ENCODE measurements around the gene ARG2.

ARG2 gene

DNA sequence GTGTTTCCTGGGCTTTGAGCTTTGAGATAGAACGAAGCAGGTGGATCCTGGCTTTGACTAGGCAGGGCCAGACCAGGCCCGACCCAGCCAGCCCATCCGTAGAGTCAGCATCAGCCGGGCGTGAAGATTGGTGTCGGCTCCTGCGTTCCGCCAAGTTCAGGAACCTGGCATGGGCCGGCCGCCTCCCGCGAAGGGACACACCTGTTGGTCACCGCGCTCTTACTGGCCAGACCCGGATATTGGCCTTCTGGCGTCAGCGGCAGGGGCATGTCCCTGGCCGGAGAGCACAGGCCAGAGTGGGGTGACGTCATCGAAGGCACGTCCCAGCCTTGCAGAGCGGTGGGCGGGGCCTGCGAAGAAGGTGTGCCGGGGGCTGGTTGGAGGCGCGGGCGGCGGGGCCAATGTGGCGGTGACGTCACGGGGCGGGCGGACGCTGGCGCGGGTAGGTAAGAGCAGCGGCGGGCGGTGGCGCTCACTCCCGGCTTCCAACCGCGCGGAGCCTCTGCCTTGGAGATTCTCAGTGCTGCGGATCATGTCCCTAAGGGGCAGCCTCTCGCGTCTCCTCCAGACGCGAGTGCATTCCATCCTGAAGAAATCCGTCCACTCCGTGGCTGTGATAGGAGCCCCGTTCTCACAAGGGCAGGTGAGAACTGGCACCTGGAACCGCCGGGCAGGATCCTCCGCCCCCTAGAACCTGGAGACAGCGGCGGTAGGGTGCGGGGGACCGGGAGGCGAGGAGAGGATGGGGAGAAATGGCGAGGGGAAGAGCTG lies at the start of gene ARG2:
ARG2 (plus strand) TSS at position 475 of the 771 bp plus-strand sequence; CDS start at position 533, 58 bp downstream.
- peak within 1 kb of the TSS; percentile 99 for H2AFZ ChIP-seq (ENCODE audit: low read depth, low read length)
- DNase-seq, result peak; percentile 83
- no peaks in the 10 kb centered on the region for H3K9me3 ChIP-seq (ENCODE audit: insufficient read depth, low read length, severe bottlenecking)
- peak within 1 kb of the TSS; percentile 61 for H3K9ac ChIP-seq (ENCODE audit: low read depth, low read length)
- no peak within 1 kb of the TSS for H3K27ac ChIP-seq (ENCODE audit: low read length)
- H3K4me1 ChIP-seq (ENCODE audit: insufficient read depth, low read length), result peaks cover 38% of the 10 kb centered on the region
- TF ChIP-seq EZH2 (IDR thresholded peaks at IDR 0.05; ENCODE audit: borderline replicate concordance, low read depth, low read length, severe bottlenecking), result no peak
- TF ChIP-seq, protein P1, sequence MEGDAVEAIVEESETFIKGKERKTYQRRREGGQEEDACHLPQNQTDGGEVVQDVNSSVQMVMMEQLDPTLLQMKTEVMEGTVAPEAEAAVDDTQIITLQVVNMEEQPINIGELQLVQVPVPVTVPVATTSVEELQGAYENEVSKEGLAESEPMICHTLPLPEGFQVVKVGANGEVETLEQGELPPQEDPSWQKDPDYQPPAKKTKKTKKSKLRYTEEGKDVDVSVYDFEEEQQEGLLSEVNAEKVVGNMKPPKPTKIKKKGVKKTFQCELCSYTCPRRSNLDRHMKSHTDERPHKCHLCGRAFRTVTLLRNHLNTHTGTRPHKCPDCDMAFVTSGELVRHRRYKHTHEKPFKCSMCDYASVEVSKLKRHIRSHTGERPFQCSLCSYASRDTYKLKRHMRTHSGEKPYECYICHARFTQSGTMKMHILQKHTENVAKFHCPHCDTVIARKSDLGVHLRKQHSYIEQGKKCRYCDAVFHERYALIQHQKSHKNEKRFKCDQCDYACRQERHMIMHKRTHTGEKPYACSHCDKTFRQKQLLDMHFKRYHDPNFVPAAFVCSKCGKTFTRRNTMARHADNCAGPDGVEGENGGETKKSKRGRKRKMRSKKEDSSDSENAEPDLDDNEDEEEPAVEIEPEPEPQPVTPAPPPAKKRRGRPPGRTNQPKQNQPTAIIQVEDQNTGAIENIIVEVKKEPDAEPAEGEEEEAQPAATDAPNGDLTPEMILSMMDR (IDR thresholded peaks at IDR 0.05; ENCODE audit: borderline replicate concordance, extremely low read depth, low read length, poor library complexity, severe bottlenecking), result peak; percentile 16
- peak within 1 kb of the TSS; percentile 100 for H3K4me2 ChIP-seq (ENCODE audit: insufficient read depth, low read length)
- no peaks in the 10 kb centered on the region for H3K36me3 ChIP-seq (ENCODE audit: insufficient read depth, low read length)
- H3K79me2 ChIP-seq (ENCODE audit: insufficient read depth, low read length), result no peaks in the 10 kb centered on the region
- peak; percentile 80 for ATAC-seq (ENCODE audit: insufficient read depth, low read depth)
- H3K27me3 ChIP-seq (ENCODE audit: insufficient read depth, low read length, poor library complexity), result no peaks in the 10 kb centered on the region
- H4K20me1 ChIP-seq (ENCODE audit: insufficient read depth, low read length), result no peaks in the 10 kb centered on the region
- H3K4me3 ChIP-seq (ENCODE audit: low read depth in 1 of 2, low read length in 2 of 2), result peak within 1 kb of the TSS; percentile 56 to 93

DNA sequence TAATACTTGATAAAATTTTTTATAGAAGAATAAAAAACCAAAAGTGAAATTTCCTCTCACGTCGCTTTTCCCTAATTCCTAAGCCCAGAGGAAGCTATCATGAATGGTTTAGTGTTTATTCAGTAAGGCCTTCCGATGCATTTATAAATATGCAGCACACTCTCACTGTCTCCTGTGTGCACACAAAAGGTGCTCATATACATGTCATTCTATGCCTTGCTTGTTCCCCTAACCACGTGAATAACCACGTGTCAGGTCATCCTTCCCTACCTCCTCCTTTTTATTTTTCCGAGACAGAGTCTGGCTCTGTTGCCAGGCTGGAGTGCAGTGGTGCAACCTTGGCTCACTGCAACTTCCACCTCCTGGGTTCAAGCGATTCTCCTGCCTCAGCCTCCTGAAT lies 49.3 kb upstream of the ARG2 start:
- H3K4me2 ChIP-seq (ENCODE audit: insufficient read depth, low read length), result no peak overlapping the region
- H3K4me1 ChIP-seq (ENCODE audit: insufficient read depth, low read length), result no peaks in the 10 kb centered on the region
- H3K27me3 ChIP-seq (ENCODE audit: insufficient read depth, low read length, poor library complexity), result peaks cover 7% of the 10 kb centered on the region
- no peak overlapping the region for H3K4me3 ChIP-seq (ENCODE audit: low read depth in 1 of 2, low read length in 2 of 2)
- no peak overlapping the region for H3K9ac ChIP-seq (ENCODE audit: low read depth, low read length)
- H2AFZ ChIP-seq (ENCODE audit: low read depth, low read length), result no peak overlapping the region
- H3K79me2 ChIP-seq (ENCODE audit: insufficient read depth, low read length), result no peaks in the 10 kb centered on the region
- H3K27ac ChIP-seq (ENCODE audit: low read length), result no peak overlapping the region
- ATAC-seq (ENCODE audit: insufficient read depth, low read depth) (no peak), DNase-seq (no peak)
- TF ChIP-seq, protein P1 (IDR thresholded peaks at IDR 0.05; ENCODE audit: borderline replicate concordance, extremely low read depth, low read length, poor library complexity, severe bottlenecking), result no peak
- no peak for TF ChIP-seq EZH2 (IDR thresholded peaks at IDR 0.05; ENCODE audit: borderline replicate concordance, low read depth, low read length, severe bottlenecking)
- no peaks in the 10 kb centered on the region; the same call in 1 of the 2 replicates for H4K20me1 ChIP-seq (ENCODE audit: insufficient read depth, low read length)
- no peaks in the 10 kb centered on the region for H3K9me3 ChIP-seq (ENCODE audit: insufficient read depth, low read length, severe bottlenecking)
- no peaks in the 10 kb centered on the region for H3K36me3 ChIP-seq (ENCODE audit: insufficient read depth, low read length)

DNA sequence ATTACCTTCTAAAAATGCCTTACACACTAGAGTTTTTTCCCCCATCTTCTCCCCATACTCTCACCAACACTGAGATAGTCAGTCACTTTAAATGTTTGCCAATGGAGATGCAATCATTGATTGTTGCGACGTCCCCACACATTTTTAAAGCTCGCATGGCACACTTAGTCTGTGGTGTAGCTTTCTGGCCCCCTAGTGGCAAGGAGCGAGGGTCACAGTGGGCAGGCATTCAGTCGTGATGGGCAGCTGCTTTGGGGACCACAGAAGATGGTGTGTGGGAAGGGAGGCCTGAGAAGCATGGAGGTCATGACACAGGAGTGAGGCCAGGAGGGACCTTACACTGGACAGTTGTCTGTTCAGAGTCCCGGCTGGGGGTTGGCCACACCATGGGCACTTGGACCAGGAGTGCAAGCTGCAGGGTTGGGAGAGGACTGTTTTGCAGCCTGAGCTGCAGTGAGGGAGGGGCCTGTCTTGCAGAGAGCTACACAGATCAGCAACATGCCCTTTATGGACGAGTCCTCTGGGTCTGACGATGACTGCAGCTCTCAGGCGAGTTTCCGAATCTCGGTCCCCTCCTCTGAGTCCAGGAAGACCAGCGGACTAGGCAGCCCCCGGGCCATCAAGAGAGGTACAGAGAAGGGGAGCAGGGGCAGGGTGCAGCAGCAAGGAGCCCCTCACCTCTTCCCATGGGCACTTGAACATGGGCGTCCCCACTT lies 48.3 kb upstream of the ARG2 start:
- no peak overlapping the region for H3K9ac ChIP-seq (ENCODE audit: low read depth, low read length)
- H3K4me2 ChIP-seq (ENCODE audit: insufficient read depth, low read length), result no peak overlapping the region
- H3K79me2 ChIP-seq (ENCODE audit: insufficient read depth, low read length), result no peaks in the 10 kb centered on the region
- no peak for TF ChIP-seq EZH2 (IDR thresholded peaks at IDR 0.05; ENCODE audit: borderline replicate concordance, low read depth, low read length, severe bottlenecking)
- TF ChIP-seq, protein P1 (IDR thresholded peaks at IDR 0.05; ENCODE audit: borderline replicate concordance, extremely low read depth, low read length, poor library complexity, severe bottlenecking), result peak; percentile 97
- ATAC-seq (ENCODE audit: insufficient read depth, low read depth), result peak; percentile 95
- H3K4me3 ChIP-seq (ENCODE audit: low read depth in 1 of 2, low read length in 2 of 2), result no peak overlapping the region
- no peak overlapping the region for H3K27ac ChIP-seq (ENCODE audit: low read length)
- no peaks in the 10 kb centered on the region; the same call in 1 of the 2 replicates for H4K20me1 ChIP-seq (ENCODE audit: insufficient read depth, low read length)
- H3K36me3 ChIP-seq (ENCODE audit: insufficient read depth, low read length), result no peaks in the 10 kb centered on the region
- peaks cover 7% of the 10 kb centered on the region for H3K27me3 ChIP-seq (ENCODE audit: insufficient read depth, low read length, poor library complexity)
- no peak overlapping the region for H2AFZ ChIP-seq (ENCODE audit: low read depth, low read length)
- no peaks in the 10 kb centered on the region for H3K4me1 ChIP-seq (ENCODE audit: insufficient read depth, low read length)
- H3K9me3 ChIP-seq (ENCODE audit: insufficient read depth, low read length, severe bottlenecking), result no peaks in the 10 kb centered on the region
- DNase-seq, result peak; percentile 70
